Rectal smooth muscle tissue (tissue), 1 donor: Measurements from ENCODE around the gene DMRTC1B.
"Not testable (repeated sequence)": the region's sequence is repeated elsewhere in the genome, so short reads cannot be mapped to it uniquely, and the experiment has no call there.

Source experiments
- H3K27ac ChIP-seq: one replicate; pipeline ENCODE4 v1.7.0; 2013; ENCODE audit warnings: low read depth, low read length, inconsistent platforms
- H3K27me3 ChIP-seq: one replicate; pipeline ENCODE4 v1.7.0; 2013; ENCODE audit warnings: low read length; ENCODE audit not compliant: control insufficient read depth, insufficient read depth
- H3K36me3 ChIP-seq: one replicate; pipeline ENCODE4 v1.7.0; 2013; ENCODE audit warnings: low read length; ENCODE audit not compliant: control insufficient read depth, insufficient read depth
- H3K4me1 ChIP-seq: one replicate; pipeline ENCODE4 v1.7.0; 2013; ENCODE audit warnings: low read length; ENCODE audit not compliant: control insufficient read depth, insufficient read depth
- H3K4me3 ChIP-seq: one replicate; pipeline ENCODE4 v1.7.0; 2013; ENCODE audit warnings: low read length
- H3K9ac ChIP-seq: one replicate; pipeline ENCODE4 v1.7.0; 2013; ENCODE audit warnings: low read length

Gene DMRTC1B, protein sequence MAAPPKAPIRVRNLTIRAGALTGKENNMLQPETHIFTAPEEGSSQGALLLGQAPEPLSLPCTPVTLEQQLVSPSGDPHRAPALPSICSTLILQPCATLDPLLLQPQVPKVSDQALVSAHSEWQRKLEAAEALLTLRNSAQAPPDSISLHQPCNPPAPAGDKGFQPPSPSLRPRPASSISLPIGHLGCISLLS

GRCh38 chrX:72776653-72777466, at the start of gene DMRTC1B:
TSS of gene DMRTC1B (plus strand) at chrX:72776890. CDS start at chrX:72845136, 68,246 bp downstream.
- not testable (repeated sequence) for H3K36me3 ChIP-seq, H3K4me1 ChIP-seq, H3K27me3 ChIP-seq, H3K27ac ChIP-seq, H3K4me3 ChIP-seq, H3K9ac ChIP-seq

GRCh38 chrX:72727846-72728245, 48.8 kb upstream of the DMRTC1B start:
- Histone ChIP-seq H3K4me3 (no peak overlapping the region), H3K9ac (no peak overlapping the region), H3K27ac (no peak overlapping the region), H3K4me1 (no peaks in the 10 kb centered on the region), H3K27me3 (no peaks in the 10 kb centered on the region), H3K36me3 (no peaks in the 10 kb centered on the region)

GRCh38 chrX:72733636-72734035, 43.1 kb upstream of the DMRTC1B start:
- H3K4me3 ChIP-seq, H3K4me1 ChIP-seq, H3K9ac ChIP-seq, H3K27ac ChIP-seq, H3K27me3 ChIP-seq, H3K36me3 ChIP-seq: not testable (repeated sequence)

DNA sequence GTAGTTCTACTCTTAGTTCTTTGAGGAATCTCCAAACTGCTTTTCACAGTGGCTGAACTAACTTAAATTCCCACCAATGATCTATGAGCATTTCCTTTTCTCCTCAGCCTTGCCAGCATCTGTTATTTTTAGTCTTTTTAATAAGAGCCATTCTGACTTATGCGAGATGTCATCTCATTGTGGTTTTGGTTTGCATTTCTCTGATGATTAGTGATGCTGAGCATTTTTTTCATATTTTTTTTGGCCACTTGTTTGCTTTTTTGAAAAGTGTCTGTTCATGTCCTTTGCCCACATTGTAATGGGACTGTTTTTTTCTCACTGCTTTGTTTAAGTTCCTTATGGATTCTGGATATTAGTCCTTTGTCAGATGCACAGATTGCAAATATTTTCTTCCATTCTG, 41.1 kb upstream of the DMRTC1B start:
- Histone ChIP-seq H3K27ac (no peak overlapping the region), H3K27me3 (no peaks in the 10 kb centered on the region), H3K9ac (no peak overlapping the region), H3K4me3 (no peak overlapping the region), H3K4me1 (no peaks in the 10 kb centered on the region), H3K36me3 (no peaks in the 10 kb centered on the region)

GRCh38 chrX:72745546-72745945, 31.1 kb upstream of the DMRTC1B start:
- not testable (repeated sequence) for H3K27me3 ChIP-seq, H3K27ac ChIP-seq, H3K4me1 ChIP-seq, H3K4me3 ChIP-seq, H3K36me3 ChIP-seq, H3K9ac ChIP-seq

GRCh38 chrX:72748545-72748944, 28.1 kb upstream of the DMRTC1B start:
- H3K9ac ChIP-seq, H3K4me1 ChIP-seq: not testable (repeated sequence)

GRCh38 chrX:72760454-72760853, 16.2 kb upstream of the DMRTC1B start:
- not testable (repeated sequence) for H3K4me3 ChIP-seq, H3K27ac ChIP-seq, H3K27me3 ChIP-seq, H3K36me3 ChIP-seq, H3K4me1 ChIP-seq, H3K9ac ChIP-seq

More at GRCh38 chrX:72748545-72748944, 28.1 kb upstream of the DMRTC1B start:
- not testable (repeated sequence) for H3K4me3 ChIP-seq, H3K27me3 ChIP-seq, H3K36me3 ChIP-seq, H3K27ac ChIP-seq

GRCh38 chrX:72777467-72777790, 739 bp downstream of the DMRTC1B start:
- not testable (repeated sequence) for H3K4me1 ChIP-seq, H3K36me3 ChIP-seq, H3K27ac ChIP-seq, H3K27me3 ChIP-seq, H3K4me3 ChIP-seq, H3K9ac ChIP-seq

GRCh38 chrX:72778146-72778545, 1.5 kb downstream of the DMRTC1B start:
- H3K27me3 ChIP-seq, result not testable (repeated sequence)

GRCh38 chrX:72782560-72782959, 5.9 kb downstream of the DMRTC1B start, which contains the start of gene FAM236B:
TSS of gene FAM236B (minus strand) at chrX:72782660. CDS start at chrX:72782560, 100 bp downstream.
- not testable (repeated sequence) for H3K4me3 ChIP-seq, H3K4me1 ChIP-seq, H3K36me3 ChIP-seq, H3K27ac ChIP-seq, H3K27me3 ChIP-seq, H3K9ac ChIP-seq

More at GRCh38 chrX:72778146-72778545, 1.5 kb downstream of the DMRTC1B start:
- not testable (repeated sequence) for H3K4me1 ChIP-seq, H3K9ac ChIP-seq, H3K27ac ChIP-seq, H3K36me3 ChIP-seq, H3K4me3 ChIP-seq

GRCh38 chrX:72783365-72783936, 6.8 kb downstream of the DMRTC1B start:
- not testable (repeated sequence) for H3K27me3 ChIP-seq, H3K4me1 ChIP-seq, H3K36me3 ChIP-seq, H3K4me3 ChIP-seq, H3K27ac ChIP-seq, H3K9ac ChIP-seq

DNA sequence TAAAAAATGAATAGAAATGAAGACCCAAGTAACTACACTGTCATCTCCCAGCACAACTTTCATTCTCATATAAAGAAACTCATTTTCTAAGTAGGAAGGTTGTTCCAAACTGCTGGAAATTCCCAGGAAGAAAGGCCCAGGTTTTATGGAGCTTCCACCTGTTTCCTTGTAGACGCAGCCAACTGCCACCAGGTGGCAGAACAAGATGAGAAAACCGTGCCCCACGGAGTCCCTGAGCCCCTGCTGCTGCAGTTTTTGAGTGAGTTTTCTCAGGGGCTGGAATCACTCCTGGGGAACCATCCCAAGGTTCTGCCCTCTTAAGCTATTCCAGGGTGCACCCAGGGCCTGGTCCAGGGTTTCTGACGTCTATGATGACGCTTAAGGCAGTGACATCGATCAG, 7.3 kb downstream of the DMRTC1B start:
- not testable (repeated sequence) for H3K27ac ChIP-seq, H3K9ac ChIP-seq, H3K27me3 ChIP-seq, H3K4me1 ChIP-seq, H3K36me3 ChIP-seq, H3K4me3 ChIP-seq

GRCh38 chrX:72788142-72788541, 11.5 kb downstream of the DMRTC1B start:
- H3K4me1 ChIP-seq, H3K9ac ChIP-seq, H3K36me3 ChIP-seq, H3K27ac ChIP-seq, H3K27me3 ChIP-seq, H3K4me3 ChIP-seq: not testable (repeated sequence)
